Measurements from ENCODE around the gene CGB3.

The CGB3 gene

GRCh38 chr19:49014870-49015255 is 9.3 kb downstream of the CGB3 start:
- no peak for DNase-seq

DNA sequence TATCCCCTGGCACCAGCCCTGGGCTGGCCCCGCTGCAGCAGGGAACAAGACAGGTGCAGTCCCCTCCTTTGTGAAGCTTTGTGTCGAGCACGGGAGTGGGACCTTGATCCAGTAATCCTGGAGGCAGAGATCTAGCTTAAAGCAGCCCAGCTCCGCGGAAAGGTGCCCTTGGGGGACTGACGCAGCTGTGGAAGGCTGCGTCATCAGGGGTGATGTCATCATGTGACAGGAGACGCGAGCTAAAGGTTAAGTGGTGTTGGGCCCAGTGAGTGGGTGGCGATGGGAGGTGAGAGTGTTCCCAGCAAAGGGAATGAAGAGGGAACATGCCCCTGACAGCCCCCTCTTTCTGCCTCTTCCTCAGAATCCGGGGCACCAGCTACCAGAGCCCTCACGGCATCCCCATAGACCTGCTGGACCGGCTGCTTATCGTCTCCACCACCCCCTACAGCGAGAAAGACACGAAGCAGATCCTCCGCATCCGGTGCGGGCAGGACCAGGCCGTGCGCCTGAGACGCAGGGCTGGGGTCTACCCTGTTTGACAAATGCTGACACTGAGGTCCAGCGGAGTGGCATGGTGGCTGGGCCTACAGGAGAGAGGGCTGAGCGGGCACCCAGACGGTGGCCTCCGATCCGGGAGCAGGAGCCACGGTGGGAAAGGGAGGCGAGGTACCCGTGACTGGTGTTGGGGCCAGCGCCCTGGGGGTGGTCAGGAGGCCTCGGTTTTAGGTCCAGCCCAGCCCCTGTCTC is 9.8 kb downstream of the CGB3 start:
- no peak for DNase-seq

GRCh38 chr19:49011194-49011593 is 12.9 kb downstream of the CGB3 start:
- no peak for DNase-seq

GRCh38 chr19:49010453-49010852 is 13.7 kb downstream of the CGB3 start:
- DNase-seq: no peak

- no peak for DNase-seq
Observed at GRCh38 chr19:49009828-49010227, 14.3 kb downstream of the CGB3 start.

DNA sequence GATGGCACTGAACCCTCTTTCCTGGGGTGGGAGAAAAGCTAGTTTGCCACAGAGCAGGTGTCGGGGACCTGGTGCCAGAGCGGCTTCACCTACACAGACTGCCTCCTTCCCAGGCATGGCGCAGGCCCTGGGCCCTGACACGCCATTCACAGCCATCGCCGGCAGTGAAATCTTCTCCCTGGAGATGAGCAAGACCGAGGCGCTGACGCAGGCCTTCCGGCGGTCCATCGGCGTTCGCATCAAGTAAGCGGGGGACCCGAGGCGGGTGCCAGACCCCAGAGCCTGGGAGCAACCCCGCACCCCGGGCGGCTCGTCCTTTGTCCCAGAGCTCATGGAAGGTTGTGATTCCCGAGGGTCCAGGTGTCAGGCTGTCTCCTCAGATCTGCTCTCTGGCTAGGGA is 17.2 kb downstream of the CGB3 start:
- DNase-seq: no peak

GRCh38 chr19:49004964-49005614 is 19.0 kb downstream of the CGB3 start:
- DNase-seq: no peak

DNA sequence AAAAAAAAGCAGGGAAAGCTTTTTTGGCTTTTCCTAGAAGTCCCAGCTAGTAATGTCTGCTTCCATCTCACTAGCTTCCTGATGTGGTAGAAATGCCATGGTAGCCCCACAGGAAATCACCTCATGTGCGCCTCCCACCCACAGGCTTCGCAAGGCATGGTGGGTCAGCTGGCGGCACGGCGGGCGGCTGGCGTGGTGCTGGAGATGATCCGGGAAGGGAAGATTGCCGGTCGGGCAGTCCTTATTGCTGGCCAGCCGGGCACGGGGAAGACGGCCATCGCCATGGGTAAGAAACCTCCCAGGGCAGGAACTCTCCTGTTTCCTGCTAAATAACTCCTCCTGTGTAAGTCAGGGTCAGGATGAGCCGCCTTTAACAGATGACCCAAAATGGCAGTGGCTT is 20.0 kb downstream of the CGB3 start:
- no peak for DNase-seq

DNA sequence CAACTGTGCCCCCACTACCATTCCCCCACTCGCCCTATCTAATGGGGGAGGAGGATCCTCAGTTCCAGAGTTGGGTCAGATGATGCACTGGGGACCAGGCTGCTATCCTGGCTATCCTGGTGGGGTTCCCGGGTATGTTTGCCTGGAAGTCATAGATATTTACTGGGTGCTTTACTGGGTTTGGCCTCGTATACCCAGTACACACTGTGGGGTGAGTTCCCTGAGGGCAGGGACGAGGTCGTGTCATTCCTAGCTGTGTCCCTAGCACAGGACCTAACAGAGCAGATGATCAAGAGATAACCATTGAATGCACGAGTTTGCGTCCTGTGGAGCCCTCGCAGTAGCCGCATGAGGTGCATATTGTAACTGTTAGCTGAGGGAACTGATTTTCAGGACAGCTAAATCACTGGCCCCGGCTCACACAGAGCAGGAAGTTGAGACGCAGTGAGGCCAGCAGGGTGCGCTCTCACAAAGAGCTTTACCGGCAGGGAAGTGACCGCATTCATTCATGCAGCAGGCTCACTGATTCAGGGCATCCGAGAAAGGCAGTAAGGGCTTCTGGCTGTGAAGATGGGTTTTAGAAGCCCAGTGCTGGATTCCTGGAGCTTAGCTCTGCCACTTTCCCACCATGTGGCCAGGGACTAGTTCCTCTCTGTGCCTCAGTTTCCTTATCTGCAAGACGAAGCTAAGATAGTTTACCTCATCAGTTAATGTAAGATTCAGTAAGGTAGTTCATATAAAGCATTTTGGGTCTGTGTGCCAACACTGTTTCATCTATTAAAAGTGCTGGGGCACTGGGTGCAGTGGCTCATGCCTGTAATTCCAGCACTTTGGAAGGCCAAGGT is 24.4 kb downstream of the CGB3 start:
- DNase-seq: peak; percentile 23

GRCh38 chr19:48997972-48998371 is 26.2 kb downstream of the CGB3 start:
- DNase-seq: no peak

GRCh38 chr19:48994035-48994386 is 30.1 kb downstream of the CGB3 start:
- no peak for DNase-seq

- peak; percentile 100 for DNase-seq
Observed at GRCh38 chr19:48993175-48994034, 30.7 kb downstream of the CGB3 start, which contains the start of the genes GYS1 and RUVBL2. Gene GYS1 (minus strand): TSS chr19:48993309. CDS start chr19:48993112, 197 bp downstream. Gene RUVBL2 (plus strand): TSS chr19:48993887. CDS start chr19:48993912, 25 bp downstream.

DNA sequence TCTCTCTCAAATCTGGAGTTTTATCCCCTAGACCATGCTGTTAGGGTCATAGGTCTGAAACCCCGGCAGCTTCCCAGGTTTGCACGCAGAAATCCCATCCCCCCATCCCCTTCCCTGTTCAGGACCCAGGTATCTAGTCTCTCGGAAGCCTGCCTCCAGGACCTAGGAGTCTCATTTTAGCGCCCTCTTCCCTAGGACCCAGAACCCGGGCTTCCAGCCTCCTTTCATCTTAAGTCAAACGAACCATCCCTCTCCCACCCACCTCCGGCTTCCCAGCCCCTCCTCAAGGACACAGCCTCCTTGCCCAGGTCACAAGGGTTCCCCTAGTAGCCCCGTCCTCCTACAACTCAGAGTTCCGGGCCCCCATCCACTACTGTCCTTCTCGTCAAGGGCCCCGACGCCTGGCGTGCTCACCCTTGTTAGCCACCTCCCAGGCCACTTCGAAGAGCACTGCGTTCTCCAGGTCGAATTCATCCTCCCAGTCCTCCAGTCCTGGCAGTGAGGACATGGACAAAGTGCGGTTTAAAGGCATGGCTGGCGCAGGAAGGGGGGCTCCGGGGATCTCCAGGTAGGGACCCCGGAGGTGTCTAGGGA is 31.5 kb downstream of the CGB3 start:
- no peak for DNase-seq

DNA sequence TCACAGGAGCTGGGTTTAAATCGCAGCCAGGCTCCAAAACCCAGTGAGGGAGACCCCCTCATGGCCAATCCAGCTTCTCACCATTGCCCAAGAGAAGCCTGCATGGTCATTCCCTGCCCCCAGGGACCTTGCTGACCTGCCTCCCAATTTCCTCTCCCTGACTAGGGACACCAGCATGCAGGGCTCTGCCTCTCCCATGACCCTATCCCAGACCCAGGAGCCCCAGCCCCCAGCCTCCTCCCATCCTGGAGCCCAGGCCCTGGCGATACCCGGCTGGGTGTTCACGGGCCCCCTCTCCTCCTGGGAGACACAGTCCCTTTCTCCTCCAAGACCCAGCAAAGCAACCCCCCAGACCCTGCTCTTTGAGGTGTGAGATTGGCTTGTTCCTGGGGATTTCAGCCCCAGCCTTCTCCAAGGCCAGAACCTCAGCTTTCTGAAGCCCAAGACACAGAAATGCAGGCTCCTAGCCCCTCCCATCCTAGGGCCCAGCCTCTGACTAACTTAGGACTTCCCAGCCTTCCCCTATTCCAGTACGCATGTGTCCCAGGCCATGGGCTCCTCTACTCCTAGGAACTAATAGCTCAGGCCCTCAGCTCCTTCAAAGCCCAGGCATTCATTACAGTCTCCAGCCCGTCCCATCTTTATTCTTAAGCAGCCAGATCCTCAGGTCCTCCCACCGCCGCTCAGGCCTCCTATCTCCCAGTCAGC is 32.1 kb downstream of the CGB3 start:
- peak; percentile 74 for DNase-seq

DNA sequence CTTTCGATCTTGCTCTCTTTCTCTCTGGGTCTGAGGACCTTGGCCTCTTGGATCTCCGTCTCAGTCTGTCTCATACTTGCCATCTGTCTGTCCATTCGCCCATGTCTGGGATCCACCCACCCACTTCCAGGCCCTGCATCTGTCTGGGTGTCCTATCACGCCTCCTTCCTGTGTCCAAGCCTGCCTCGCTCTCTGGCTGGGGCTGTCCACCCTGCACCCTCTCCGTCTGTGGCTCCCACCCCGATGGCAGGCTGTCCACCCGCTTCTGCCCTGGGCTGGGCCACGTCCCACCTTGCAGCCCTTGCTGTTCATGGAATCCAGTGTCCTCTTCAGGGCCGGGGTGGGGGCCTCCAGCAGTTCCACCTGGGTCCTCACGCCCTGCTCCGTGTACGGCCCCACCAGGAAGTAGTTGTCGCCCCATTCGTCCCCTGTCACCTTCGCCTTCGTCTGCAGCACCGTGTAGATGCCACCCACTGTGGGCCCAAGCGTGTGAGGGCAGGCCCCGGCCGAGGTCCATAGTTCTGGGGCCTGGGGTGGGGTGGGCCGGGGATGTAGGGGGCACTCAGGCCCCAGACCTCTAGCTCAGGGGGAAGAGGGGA is 33.0 kb downstream of the CGB3 start:
- DNase-seq: no peak

GRCh38 chr19:48990400-48990799 is 33.7 kb downstream of the CGB3 start:
- DNase-seq: no peak

DNA sequence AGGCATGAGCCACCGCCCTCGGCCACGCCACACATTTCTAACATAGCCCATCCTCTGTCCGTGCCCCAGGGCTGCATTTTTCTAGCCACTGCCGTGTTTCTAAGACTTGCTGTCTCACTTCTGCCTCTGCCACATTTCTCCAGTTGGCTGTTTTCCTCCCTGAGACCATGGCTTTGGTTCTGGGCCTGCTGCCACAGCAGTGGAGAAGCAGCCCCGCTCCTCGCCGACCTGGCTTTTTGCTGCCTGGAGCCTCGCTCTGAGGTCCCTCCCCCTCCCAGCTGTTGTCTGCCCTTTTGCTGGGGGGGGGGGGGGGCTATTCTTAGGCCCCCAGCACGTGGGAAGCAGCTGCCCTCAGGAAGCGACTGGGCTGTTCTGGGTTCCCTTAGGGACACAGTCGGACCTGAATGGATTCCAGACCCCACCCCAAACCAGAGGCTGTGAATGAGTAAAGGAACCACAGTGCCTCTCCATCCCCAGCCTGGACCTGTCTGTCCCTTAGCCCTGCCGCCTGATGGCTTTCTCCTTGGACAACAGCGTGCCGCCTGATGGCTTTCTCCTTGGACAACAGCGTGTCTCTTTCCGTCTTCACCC is 34.3 kb downstream of the CGB3 start:
- DNase-seq: no peak

- no peak for DNase-seq
Observed at GRCh38 chr19:48988860-48989259, 35.3 kb downstream of the CGB3 start.

GRCh38 chr19:48988286-48988685 is 35.8 kb downstream of the CGB3 start:
- DNase-seq: no peak

- DNase-seq: no peak
Observed at GRCh38 chr19:48987323-48987722, 36.8 kb downstream of the CGB3 start.

- no peak for DNase-seq
Observed at GRCh38 chr19:48986211-48986610, 37.9 kb downstream of the CGB3 start.

Measured in amniotic stem cell (primary cell).